Endodermal cell (in vitro differentiated cells): ENCODE results near the gene ADAM19. TPM values are rescaled to one million over a fixed set of nuclear protein-coding genes. Genes with fewer than 3 reads are reported as not detected.
A peak's percentile ranks its signal among the peaks of the same experiment; 100 is the strongest.

Source experiments
- DNase-seq: peaks from one replicate; pipeline ENCODE4 v3.0.0-alpha.2; 2017
- H3K27ac ChIP-seq: 2 replicates; pipeline ENCODE4 v1.5.1; 2013; ENCODE audit warnings: mild to moderate bottlenecking, low read depth, low read length, moderate library complexity
- H3K27me3 ChIP-seq: 2 replicates; pipeline ENCODE4 v1.6.1; 2013; ENCODE audit warnings: mild to moderate bottlenecking, low read length, moderate library complexity; ENCODE audit not compliant: insufficient read depth, control insufficient read depth, poor library complexity, severe bottlenecking
- H3K36me3 ChIP-seq: 2 replicates; pipeline ENCODE4 v1.7.0; 2013; ENCODE audit warnings: mild to moderate bottlenecking, low read length, moderate library complexity; ENCODE audit not compliant: control insufficient read depth, insufficient read depth
- H3K4me1 ChIP-seq: one replicate; pipeline ENCODE4 v1.7.0; 2013; ENCODE audit warnings: low read length; ENCODE audit not compliant: control insufficient read depth, insufficient read depth
- H3K4me3 ChIP-seq: 2 replicates; pipeline ENCODE4 v1.5.1; 2013; ENCODE audit warnings: mild to moderate bottlenecking, low read length, moderate library complexity
- H3K9ac ChIP-seq: 2 replicates; pipeline ENCODE4 v1.6.1; 2013; ENCODE audit warnings: mild to moderate bottlenecking, low read length, moderate library complexity; ENCODE audit not compliant: poor library complexity, severe bottlenecking; ENCODE audit errors: extremely low read depth
- H3K9me3 ChIP-seq: 2 replicates; pipeline ENCODE4 v1.6.1; 2013; ENCODE audit warnings: mild to moderate bottlenecking, low read length, moderate library complexity; ENCODE audit not compliant: control insufficient read depth
- H3K27ac Mint-ChIP-seq: 2 replicates; pipeline ENCODE4 v1.8.0; 2020; ENCODE audit warnings: mixed read lengths
- H3K27me3 Mint-ChIP-seq: 2 replicates; pipeline ENCODE4 v1.8.0; 2021; ENCODE audit warnings: mild to moderate bottlenecking, mixed read lengths; ENCODE audit not compliant: insufficient read depth
- H3K36me3 Mint-ChIP-seq: 2 replicates; pipeline ENCODE4 v1.8.0; 2020; ENCODE audit warnings: low read depth, mixed read lengths
- H3K4me1 Mint-ChIP-seq: 2 replicates; pipeline ENCODE4 v1.8.0; 2020; ENCODE audit warnings: mixed read lengths
- H3K4me3 Mint-ChIP-seq: 2 replicates; pipeline ENCODE4 v1.8.0; 2020; ENCODE audit warnings: mild to moderate bottlenecking, moderate library complexity, mixed read lengths
- H3K9me3 Mint-ChIP-seq: 2 replicates; pipeline ENCODE4 v1.8.0; 2020; ENCODE audit warnings: mild to moderate bottlenecking, mixed read lengths
- CTCF ChIP-seq: fragments of 200-600 bp; sonication (generic); conservative IDR thresholded peaks from 2 replicates; pipeline ENCODE4 v1.5.0; 2021; ENCODE audit warnings: antibody characterized with exemption, mild to moderate bottlenecking
- WGBS, 2 experiments: methylation state at CpG; one replicate each; pipeline versions ENCODE4 v1.1.5 to v1.1.7; 2013; ENCODE audit warnings: missing lambda C conversion rate in 2 of 2, mixed read lengths in 1 of 2; ENCODE audit not compliant: insufficient coverage in 1 of 2, insufficient read length in 1 of 2; 5-methylcytosine and 5-hydroxymethylcytosine counted together
- total RNA-seq, 2 donors: library from RNA; stranded (reverse); fragmentation: NEBNext Ultra II Directional in 1 of 2; extraction: Animal tissue kit (Norgen Biotek cat#: 25700) in 1 of 2; gene quantifications; 2 replicates in 1 of 2; 3 replicates in 1 of 2; pipeline ENCODE4 v1.2.1, GENCODE V29; 2021

The ADAM19 gene
- total RNA-seq, 2 donors from 2014 or later: 96.1 to 119 TPM

GRCh38 chr5:157445745-157446411 is 129.7 kb downstream of the ADAM19 start:
- no peak overlapping the region for H3K27ac ChIP-seq
- H3K4me3 ChIP-seq: no peak overlapping the region
- H3K27me3 Mint-ChIP-seq: no peaks in the 10 kb centered on the region
- H3K27me3 ChIP-seq: no peaks in the 10 kb centered on the region
- H3K36me3 Mint-ChIP-seq: no peaks in the 10 kb centered on the region
- H3K9ac ChIP-seq: no peak overlapping the region
- WGBS, 2 experiments: 94 to 100% methylated on average over 3 to 4 of the region's 5 CpGs
- no peak overlapping the region for H3K27ac Mint-ChIP-seq
- no peaks in the 10 kb centered on the region for H3K9me3 ChIP-seq
- H3K9me3 Mint-ChIP-seq: no peaks in the 10 kb centered on the region
- no peaks in the 10 kb centered on the region for H3K36me3 ChIP-seq
- no peak for DNase-seq
- no peaks in the 10 kb centered on the region for H3K4me1 ChIP-seq
- no peaks in the 10 kb centered on the region for H3K4me1 Mint-ChIP-seq
- no peak for TF ChIP-seq CTCF
- H3K4me3 Mint-ChIP-seq: no peak overlapping the region

- no peak overlapping the region for H3K27ac Mint-ChIP-seq
Observed at GRCh38 chr5:157444224-157444623, 131.4 kb downstream of the ADAM19 start.

GRCh38 chr5:157443041-157443549 is 132.5 kb downstream of the ADAM19 start:
- Histone ChIP-seq H3K9ac (no peak overlapping the region), H3K36me3 (no peaks in the 10 kb centered on the region), H3K4me1 (no peaks in the 10 kb centered on the region), H3K27me3 (no peaks in the 10 kb centered on the region), H3K27ac (peak overlapping the region; percentile 36), H3K4me3 (no peak overlapping the region), H3K9me3 (no peaks in the 10 kb centered on the region)
- no peak for TF ChIP-seq CTCF
- H3K4me3 Mint-ChIP-seq: no peak overlapping the region
- no peaks in the 10 kb centered on the region for H3K4me1 Mint-ChIP-seq
- H3K27me3 Mint-ChIP-seq: no peaks in the 10 kb centered on the region
- 90 to 91% methylated on average over 2 to 7 of the region's 7 CpGs for WGBS, 2 experiments
- H3K27ac Mint-ChIP-seq: no peak overlapping the region
- no peak for DNase-seq
- H3K36me3 Mint-ChIP-seq: no peaks in the 10 kb centered on the region
- peaks cover 3% of the 10 kb centered on the region for H3K9me3 Mint-ChIP-seq

More at GRCh38 chr5:157444224-157444623, 131.4 kb downstream of the ADAM19 start:
- Histone ChIP-seq H3K4me1 (no peaks in the 10 kb centered on the region), H3K27ac (no peak overlapping the region), H3K9ac (no peak overlapping the region), H3K9me3 (no peaks in the 10 kb centered on the region), H3K4me3 (no peak overlapping the region), H3K27me3 (no peaks in the 10 kb centered on the region), H3K36me3 (no peaks in the 10 kb centered on the region)
- no peaks in the 10 kb centered on the region for H3K27me3 Mint-ChIP-seq
- no peak for TF ChIP-seq CTCF
- no peak for DNase-seq
- WGBS, 2 experiments: 76 to 78% methylated on average over 4 of the region's 4 CpGs
- H3K4me3 Mint-ChIP-seq: no peak overlapping the region
- no peaks in the 10 kb centered on the region for H3K9me3 Mint-ChIP-seq
- no peaks in the 10 kb centered on the region for H3K36me3 Mint-ChIP-seq
- H3K4me1 Mint-ChIP-seq: no peaks in the 10 kb centered on the region
